ENCODE data around the gene PRKAG3. TPM values are rescaled to one million over a fixed set of nuclear protein-coding genes. Genes with fewer than 3 reads are reported as not detected.

Gene PRKAG3
- total RNA-seq, 1 donor from 2014 or later = not detected

DNA sequence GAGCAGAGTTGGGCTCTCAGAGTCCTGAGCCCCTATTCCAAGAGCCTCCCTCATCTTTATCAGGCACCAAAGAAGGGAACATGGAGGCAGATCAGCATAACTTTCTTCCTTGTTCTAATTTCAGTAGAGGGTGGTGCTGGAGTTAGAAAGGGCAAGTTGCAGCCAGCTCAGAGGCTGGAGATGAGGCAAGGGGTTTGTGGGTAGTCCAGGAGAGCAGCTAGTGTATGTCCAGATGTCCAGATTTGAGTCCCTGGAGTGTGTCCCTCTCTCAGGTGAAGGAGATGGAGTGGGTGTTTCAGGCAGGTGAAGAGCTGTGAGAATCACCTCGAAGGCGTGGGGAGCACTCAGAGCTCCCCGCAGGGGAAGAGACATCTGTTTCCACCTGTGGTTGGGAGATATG lies 478 bp upstream of the PRKAG3 start:
- ChIA-PET CTCF (no interaction called here), POLR2A (no interaction called here)
- Mint-ChIP-seq H3K4me1 (no peaks in the 10 kb centered on the region), H3K27ac (no peak overlapping the region), H3K4me3 (no peak overlapping the region), H3K27me3 (peaks cover 40% of the 10 kb centered on the region), H3K36me3 (ENCODE audit: low read depth) (no peaks in the 10 kb centered on the region), H3K9me3 (peaks cover 3% of the 10 kb centered on the region)
- intact Hi-C loops (cut with micrococcal nuclease) = no loop called here
- TF ChIP-seq, protein P1, sequence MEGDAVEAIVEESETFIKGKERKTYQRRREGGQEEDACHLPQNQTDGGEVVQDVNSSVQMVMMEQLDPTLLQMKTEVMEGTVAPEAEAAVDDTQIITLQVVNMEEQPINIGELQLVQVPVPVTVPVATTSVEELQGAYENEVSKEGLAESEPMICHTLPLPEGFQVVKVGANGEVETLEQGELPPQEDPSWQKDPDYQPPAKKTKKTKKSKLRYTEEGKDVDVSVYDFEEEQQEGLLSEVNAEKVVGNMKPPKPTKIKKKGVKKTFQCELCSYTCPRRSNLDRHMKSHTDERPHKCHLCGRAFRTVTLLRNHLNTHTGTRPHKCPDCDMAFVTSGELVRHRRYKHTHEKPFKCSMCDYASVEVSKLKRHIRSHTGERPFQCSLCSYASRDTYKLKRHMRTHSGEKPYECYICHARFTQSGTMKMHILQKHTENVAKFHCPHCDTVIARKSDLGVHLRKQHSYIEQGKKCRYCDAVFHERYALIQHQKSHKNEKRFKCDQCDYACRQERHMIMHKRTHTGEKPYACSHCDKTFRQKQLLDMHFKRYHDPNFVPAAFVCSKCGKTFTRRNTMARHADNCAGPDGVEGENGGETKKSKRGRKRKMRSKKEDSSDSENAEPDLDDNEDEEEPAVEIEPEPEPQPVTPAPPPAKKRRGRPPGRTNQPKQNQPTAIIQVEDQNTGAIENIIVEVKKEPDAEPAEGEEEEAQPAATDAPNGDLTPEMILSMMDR (IDR thresholded peaks at IDR 0.05) = no peak
- no peak for ATAC-seq (ENCODE audit: low read depth)
- DNase-seq = no peak

DNA sequence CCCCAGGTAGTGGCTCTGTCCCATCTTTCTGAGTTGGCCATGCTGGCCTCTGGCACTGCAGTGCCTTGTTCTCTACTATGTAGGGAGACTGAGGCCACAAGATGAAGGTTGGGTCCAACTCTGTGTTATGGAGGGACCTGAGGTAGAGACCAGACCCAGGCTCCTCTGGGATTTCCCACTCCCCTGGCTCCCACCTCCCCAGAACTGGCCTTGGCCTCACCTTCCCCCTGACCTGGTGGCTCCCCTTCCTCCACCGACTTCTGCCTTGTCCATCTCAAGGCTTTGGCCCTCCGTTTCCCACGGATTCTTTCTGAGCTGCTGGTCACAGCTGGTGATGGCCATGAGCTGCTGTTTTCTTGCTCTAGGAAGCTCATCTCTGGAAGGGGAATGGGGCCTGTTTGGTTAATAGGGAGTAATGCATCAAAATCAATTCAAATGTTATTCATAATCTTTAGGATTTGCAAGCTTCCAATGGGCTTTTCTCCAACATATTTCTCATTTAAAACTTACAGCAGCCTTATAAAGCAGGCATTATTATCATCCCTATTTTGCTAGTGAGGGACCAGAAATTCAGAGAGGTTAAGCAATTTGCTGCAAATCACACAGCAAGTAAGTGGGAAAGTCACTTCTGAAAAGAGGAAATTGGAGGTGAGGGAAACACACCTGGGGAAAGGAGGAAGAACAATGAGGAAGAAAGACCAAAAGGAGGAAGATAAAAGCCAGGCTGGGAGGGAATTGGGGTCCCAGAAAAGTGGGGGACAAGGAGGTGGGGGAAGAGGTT lies 887 bp downstream of the PRKAG3 start:
- DNase-seq (no peak), ATAC-seq (ENCODE audit: low read depth) (no peak)
- intact Hi-C loops (cut with micrococcal nuclease) = no loop called here
- ChIA-PET CTCF (no interaction called here), POLR2A (no interaction called here)
- Mint-ChIP-seq H3K9me3 (no peaks in the 10 kb centered on the region), H3K4me3 (no peak overlapping the region), H3K36me3 (ENCODE audit: low read depth) (no peaks in the 10 kb centered on the region), H3K27me3 (peaks cover 37% of the 10 kb centered on the region), H3K27ac (no peak overlapping the region), H3K4me1 (no peaks in the 10 kb centered on the region)
- TF ChIP-seq, protein P1 (IDR thresholded peaks at IDR 0.05) = no peak

DNA sequence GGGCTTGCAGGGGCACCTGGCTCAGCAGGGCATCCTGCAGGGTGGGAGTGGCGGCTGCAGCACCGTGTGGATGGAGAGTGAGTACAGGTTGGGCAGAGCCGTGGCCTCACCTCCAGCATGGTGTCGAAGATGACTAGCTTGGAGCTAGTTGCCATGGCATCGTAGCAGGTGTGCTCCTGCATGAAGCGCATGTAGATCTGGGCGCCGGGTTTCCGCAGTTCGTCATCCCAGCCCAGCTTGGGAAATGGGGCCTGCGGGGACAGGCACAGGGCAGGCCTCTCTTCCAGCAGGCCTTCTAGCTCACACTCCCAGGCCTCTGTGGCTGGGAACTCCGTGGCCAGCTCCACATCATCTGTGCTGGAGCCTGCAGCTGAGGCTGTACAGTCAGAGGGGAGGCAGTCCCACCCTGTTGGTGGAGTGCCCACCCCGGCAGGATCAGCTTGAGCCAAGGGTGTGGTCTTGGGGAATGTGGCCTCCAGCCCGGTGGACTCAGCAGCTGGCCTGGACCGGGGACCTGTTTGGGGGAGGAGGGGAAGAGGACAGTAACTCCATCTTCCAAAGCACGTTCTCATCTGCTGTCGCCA lies 1.6 kb downstream of the PRKAG3 start:
- H3K27ac Mint-ChIP-seq = no peak overlapping the region
- DNase-seq = no peak
- H3K4me3 Mint-ChIP-seq = no peak overlapping the region
- no peaks in the 10 kb centered on the region for H3K9me3 Mint-ChIP-seq
- peaks cover 29% of the 10 kb centered on the region for H3K27me3 Mint-ChIP-seq
- no peaks in the 10 kb centered on the region for H3K4me1 Mint-ChIP-seq
- H3K36me3 Mint-ChIP-seq (ENCODE audit: low read depth) = no peaks in the 10 kb centered on the region
- TF ChIP-seq, protein P1 (IDR thresholded peaks at IDR 0.05) = no peak
- intact Hi-C loops (cut with micrococcal nuclease) = no loop called here
- no peak for ATAC-seq (ENCODE audit: low read depth)
- ChIA-PET POLR2A (interaction anchor here (0.6 kb wide), 1 partner anchor 558 kb away, joined by 3 read pairs; the partner anchor contains the start of gene DNPEP), CTCF (interaction anchor here (1.2 kb wide), 1 partner anchor 18 kb away, joined by 3 read pairs; no protein-coding TSS in a partner anchor)

DNA sequence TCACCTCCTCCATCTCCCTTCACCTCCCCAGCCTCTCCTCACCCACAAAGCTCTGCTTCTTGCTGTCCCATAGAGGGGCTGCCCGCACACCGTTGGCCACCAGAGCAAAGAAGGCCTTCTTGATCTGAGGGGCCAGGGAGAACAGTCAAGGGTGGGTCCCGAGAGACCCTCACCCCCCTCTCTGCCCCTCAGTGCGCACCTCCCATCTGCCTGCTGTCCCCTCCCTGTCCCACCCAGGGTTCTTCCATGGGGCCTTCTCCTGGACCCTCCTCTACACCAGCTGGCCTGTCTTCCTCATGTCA lies 3.2 kb downstream of the PRKAG3 start:
- no peaks in the 10 kb centered on the region for H3K9me3 Mint-ChIP-seq
- H3K4me1 Mint-ChIP-seq = no peaks in the 10 kb centered on the region
- no peak overlapping the region for H3K4me3 Mint-ChIP-seq
- ATAC-seq (ENCODE audit: low read depth) = no peak
- H3K27ac Mint-ChIP-seq = no peak overlapping the region
- no peak for DNase-seq
- ChIA-PET CTCF (no interaction called here), POLR2A (no interaction called here)
- TF ChIP-seq, protein P1 (IDR thresholded peaks at IDR 0.05) = no peak
- intact Hi-C loops (cut with micrococcal nuclease) = no loop called here
- H3K27me3 Mint-ChIP-seq = peaks cover 22% of the 10 kb centered on the region
- no peaks in the 10 kb centered on the region for H3K36me3 Mint-ChIP-seq (ENCODE audit: low read depth)

DNA sequence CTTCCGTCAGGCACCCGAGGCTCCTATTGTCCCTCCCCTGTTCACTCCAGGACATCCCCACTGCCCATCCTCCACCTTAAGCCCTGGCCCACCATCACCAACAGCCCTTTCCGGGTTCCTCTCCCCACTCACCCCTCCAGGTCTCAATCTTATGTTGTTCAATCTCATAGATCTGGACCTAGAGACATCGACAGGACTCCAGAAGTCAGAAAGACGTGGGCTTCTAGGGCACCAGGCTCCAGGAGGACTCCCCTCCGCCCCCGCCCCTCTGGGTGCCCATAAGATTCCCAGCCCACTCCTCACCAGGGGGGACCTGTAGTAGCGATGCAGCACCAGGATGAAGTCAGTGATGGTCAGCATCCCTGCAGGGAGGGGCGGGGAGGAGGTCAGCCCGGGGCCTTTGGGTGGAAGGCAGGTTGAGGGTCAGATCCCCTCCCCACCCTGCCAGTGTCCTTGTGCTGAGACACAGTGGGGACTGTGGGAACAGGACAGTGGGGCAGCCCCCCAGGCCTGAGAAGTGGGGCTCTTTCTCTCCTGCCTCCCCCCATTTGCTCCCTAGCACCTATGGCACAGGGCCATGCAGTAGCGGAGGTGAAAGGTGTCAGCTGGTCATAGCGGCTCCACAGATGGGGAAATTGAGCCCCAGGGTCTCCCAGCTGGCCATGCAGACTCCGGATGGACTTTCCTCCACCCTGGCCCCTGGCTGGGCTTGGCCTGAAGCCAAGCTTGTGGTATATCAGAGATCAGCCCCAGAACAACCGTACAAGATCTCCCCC lies 3.7 kb downstream of the PRKAG3 start:
- H3K4me1 Mint-ChIP-seq = no peaks in the 10 kb centered on the region
- CTCF ChIA-PET = no interaction called here
- H3K4me3 Mint-ChIP-seq = no peak overlapping the region
- POLR2A ChIA-PET = no interaction called here
- intact Hi-C loops (cut with micrococcal nuclease) = no loop called here
- TF ChIP-seq, protein P1 (IDR thresholded peaks at IDR 0.05) = no peak
- H3K27me3 Mint-ChIP-seq = peaks cover 19% of the 10 kb centered on the region
- no peak overlapping the region for H3K27ac Mint-ChIP-seq
- DNase-seq (no peak), ATAC-seq (ENCODE audit: low read depth) (no peak)
- H3K9me3 Mint-ChIP-seq = no peaks in the 10 kb centered on the region
- H3K36me3 Mint-ChIP-seq (ENCODE audit: low read depth) = no peaks in the 10 kb centered on the region
